HCT116 (cell line): ENCODE results near the gene MRPS23. TPM values are rescaled to one million over a fixed set of nuclear protein-coding genes. Genes with fewer than 3 reads are reported as not detected.

Source experiments
- ATAC-seq: fragments of 200-7000 bp; cut with Tn5 transposase; 2 replicates; pipeline ENCODE4 v1.9.1; 2020; ENCODE audit warnings: mild to moderate bottlenecking, moderate library complexity
- BruUV-seq: library from RNA; stranded (reverse); fragments of 400-500 nt; replicated peaks from 2 replicates; lab custom pipeline; 2021; lab: Mats Ljungman, UMichigan
- CTCF ChIA-PET: fragments of 300-600 bp; sonication (Branson Sonifier 250); formaldehyde crosslinking; loops from one replicate; lab custom pipeline; 2021; ENCODE audit warnings: antibody characterized with exemption; lab: Charles Lee
- POLR2A ChIA-PET: fragments of 300-600, 350-600 bp; sonication (Branson Sonifier 250); formaldehyde crosslinking; loops from one replicate; lab custom pipeline; 2021; ENCODE audit warnings: antibody characterized with exemption; lab: Charles Lee
- RAD21 ChIA-PET, 2 experiments: fragments of 300-600 bp; sonication (Branson Sonifier 250); formaldehyde crosslinking; loops; one replicate each; lab custom pipeline; 2023; ENCODE audit warnings: low total read pairs in 2 of 2; ENCODE audit not compliant: uncharacterized antibody in 2 of 2, unreplicated experiment in 2 of 2, low non-redundant PET in 1 of 2; lab: Charles Lee
- DNase-seq: peaks from one replicate; pipeline ENCODE4 v3.0.0-alpha.2; 2010; ENCODE audit warnings: low read depth, low spot score
- H2AFZ ChIP-seq: fragments of 200-600 bp; shearing (Covaris generic), sonication (generic); 2 replicates; pipeline ENCODE4 v1.6.1; 2017; ENCODE audit warnings: low read depth, mixed run types, mixed read lengths, antibody characterized with exemption, low read length; ENCODE audit not compliant: poor library complexity, severe bottlenecking
- H3K27ac ChIP-seq: 2 replicates; pipeline ENCODE4 v1.5.1; 2012; ENCODE audit warnings: low read depth, low read length
- H3K27me3 ChIP-seq: fragments of 200-600 bp; sonication (generic); 2 replicates; pipeline ENCODE4 v1.6.1; 2016; ENCODE audit warnings: mixed run types, low read length, mixed read lengths; ENCODE audit not compliant: insufficient read depth
- H3K36me3 ChIP-seq, 2 experiments: fragments of 200-500 bp in 1 of 2; fragments of 200-600 bp in 1 of 2; sonication (Bioruptor generic) in 1 of 2; sonication (generic) in 1 of 2; 2 replicates each; pipeline versions ENCODE4 v1.5.1 to v1.6.1; 2014 to 2016; ENCODE audit warnings: low read length in 2 of 2, inconsistent platforms in 1 of 2, mixed read lengths in 1 of 2, mixed run types in 1 of 2; ENCODE audit not compliant: insufficient read depth in 2 of 2, control insufficient read depth in 1 of 2
- H3K4me1 ChIP-seq, 2 experiments: fragments of 200-600 bp in 1 of 2; sonication (generic) in 1 of 2; 2 replicates each; pipeline versions ENCODE4 v1.5.1 to v1.6.1; 2012 to 2017; ENCODE audit warnings: low read length in 2 of 2, inconsistent platforms in 1 of 2, mild to moderate bottlenecking in 1 of 2, mixed read lengths in 1 of 2, mixed run types in 1 of 2, moderate library complexity in 1 of 2; ENCODE audit not compliant: insufficient read depth in 2 of 2, control insufficient read depth in 1 of 2
- H3K4me2 ChIP-seq: fragments of 200-600 bp; sonication (generic); 2 replicates; pipeline ENCODE4 v1.6.1; 2017; ENCODE audit warnings: mixed run types, low read length, mixed read lengths
- H3K4me3 ChIP-seq, 2 experiments: fragments of 200-600 bp in 1 of 2; sonication (generic) in 1 of 2; replicated peaks in 1 of 2; 2 replicates each; pipeline ENCODE4 v1.5.1; 2011 to 2016; ENCODE audit warnings: low read length in 2 of 2, control low read depth in 1 of 2, low read depth in 1 of 2, mild to moderate bottlenecking in 1 of 2, mixed read lengths in 1 of 2, mixed run types in 1 of 2
- H3K79me2 ChIP-seq: fragments of 200-600 bp; sonication (generic); 2 replicates; pipeline ENCODE4 v1.6.1; 2017; ENCODE audit warnings: mild to moderate bottlenecking, mixed run types, low read length, moderate library complexity, mixed read lengths; ENCODE audit not compliant: insufficient read depth
- H3K9ac ChIP-seq: fragments of 200-600 bp; sonication (generic); 2 replicates; pipeline ENCODE4 v1.6.1; 2016; ENCODE audit warnings: low read length, mixed read lengths
- H3K9me2 ChIP-seq: fragments of 200-600 bp; sonication (generic), shearing (Covaris generic); 2 replicates; pipeline ENCODE4 v1.6.1; 2017; ENCODE audit warnings: mixed run types, mild to moderate bottlenecking, moderate library complexity; ENCODE audit not compliant: insufficient read depth
- H3K9me3 ChIP-seq, 2 experiments: fragments of 200-500 bp in 1 of 2; fragments of 200-600 bp in 1 of 2; sonication (Bioruptor generic) in 1 of 2; sonication (generic) in 1 of 2; 2 replicates each; pipeline ENCODE4 v1.6.1; 2014 to 2017; ENCODE audit warnings: low read length in 2 of 2, mixed read lengths in 2 of 2, inconsistent platforms in 1 of 2, low read depth in 1 of 2, mild to moderate bottlenecking in 1 of 2, mixed run types in 1 of 2, moderate library complexity in 1 of 2; ENCODE audit not compliant: control insufficient read depth in 1 of 2, insufficient read depth in 1 of 2
- H4K20me1 ChIP-seq: fragments of 200-600 bp; sonication (generic), shearing (Covaris generic); 2 replicates; pipeline ENCODE4 v1.6.1; 2017; ENCODE audit warnings: mixed run types, mild to moderate bottlenecking, moderate library complexity; ENCODE audit not compliant: insufficient read depth
- CEBPB ChIP-seq: IDR thresholded peaks from 2 replicates; pipeline ENCODE4 v1.6.1; 2012; ENCODE audit warnings: low read depth
- CTCF ChIP-seq, 3 experiments: fragments of 200-600 bp in 1 of 3; sonication (generic) in 1 of 3; IDR thresholded peaks in 2 of 3; conservative IDR thresholded peaks in 1 of 3; 2 replicates each; pipeline ENCODE4 v1.5.1; 2012 to 2017; ENCODE audit warnings: low read depth in 2 of 3, low read length in 2 of 3, antibody characterized with exemption in 1 of 3, borderline replicate concordance in 1 of 3, control low read depth in 1 of 3, mild to moderate bottlenecking in 1 of 3, mixed read lengths in 1 of 3, mixed run types in 1 of 3, moderate library complexity in 1 of 3; ENCODE audit not compliant: insufficient read depth in 1 of 3
- ELF1 ChIP-seq: IDR thresholded peaks from 2 replicates; pipeline ENCODE4 v1.6.1; 2012; ENCODE audit warnings: low read depth, borderline replicate concordance
- EZH2phosphoT487 ChIP-seq: fragments of 200-600 bp; IDR thresholded peaks from 2 replicates; pipeline ENCODE4 v1.6.1; 2018; ENCODE audit warnings: antibody characterized with exemption, borderline replicate concordance
- JUND ChIP-seq: IDR thresholded peaks from 2 replicates; pipeline ENCODE4 v1.6.1; 2012
- POLR2AphosphoS5 ChIP-seq: IDR thresholded peaks from 2 replicates; pipeline ENCODE4 v1.6.1; 2011; ENCODE audit warnings: mild to moderate bottlenecking, low read depth, low read length, moderate library complexity
- REST ChIP-seq: IDR thresholded peaks from 2 replicates; pipeline ENCODE4 v1.6.1; 2012; ENCODE audit warnings: low read depth
- SP1 ChIP-seq: IDR thresholded peaks from 2 replicates; pipeline ENCODE4 v1.6.1; 2012; ENCODE audit warnings: low read depth
- SRF ChIP-seq: IDR thresholded peaks from 2 replicates; pipeline ENCODE4 v1.6.1; 2012; ENCODE audit warnings: low read depth
- TCF7L2 ChIP-seq: IDR thresholded peaks from 2 replicates; pipeline ENCODE4 v1.7.0; 2011; ENCODE audit warnings: borderline replicate concordance, inconsistent platforms; ENCODE audit not compliant: insufficient read depth, insufficient read length; ENCODE audit errors: extremely low read depth
- YY1 ChIP-seq: IDR thresholded peaks from 2 replicates; pipeline ENCODE4 v1.6.1; 2011; ENCODE audit warnings: low read length, low read depth, moderate library complexity, mild to moderate bottlenecking; ENCODE audit not compliant: insufficient replicate concordance; ENCODE audit errors: extremely low read depth
- ZFX ChIP-seq: fragments of 450-650 bp; IDR thresholded peaks from 2 replicates; pipeline ENCODE4 v1.6.1; 2017
- ZNF274 ChIP-seq: fragments of 200-500 bp; sonication (Bioruptor generic); IDR thresholded peaks from 2 replicates; pipeline ENCODE4 v1.6.1; 2014; ENCODE audit warnings: mild to moderate bottlenecking, low read depth, low read length, inconsistent platforms
- intact Hi-C: fragments of 100-400 bp; cut with micrococcal nuclease; formaldehyde crosslinking; loops from 2 replicates; pipeline ENCODE4 v1.10.0; 2022
- total RNA-seq: library from RNA; stranded (reverse); gene quantifications from one replicate; pipeline ENCODE4 v1.2.1, GENCODE V29; 2021; ENCODE audit not compliant: unreplicated experiment
- TF ChIP-seq, protein P1 (sequence below): IDR thresholded peaks from 2 replicates; pipeline ENCODE4 v1.6.1; 2012

MRPS23 gene
- total RNA-seq, 1 experiment from 2014 or later: 109 TPM

GRCh38 chr17:57852955-57853328 lies 3.1 kb upstream of the MRPS23 start:
- no TSS peak for BruUV-seq
- no peak overlapping the region for H3K4me2 ChIP-seq
- no peaks in the 10 kb centered on the region for H3K9me2 ChIP-seq
- no peak overlapping the region for H3K27ac ChIP-seq
- ATAC-seq (no peak), DNase-seq (no peak)
- no peak overlapping the region for H3K9ac ChIP-seq
- TF ChIP-seq EZH2phosphoT487 (no peak), POLR2AphosphoS5 (no peak), SRF (no peak), ELF1 (no peak), JUND (no peak), TCF7L2 (no peak), CTCF (IDR thresholded peaks at IDR 0.05 in 2 of 3, conservative IDR thresholded peaks at IDR 0.05 in 1 of 3; ENCODE audit: borderline replicate concordance in 1 of 3, insufficient read depth in 1 of 3, low read depth in 2 of 3, low read length in 2 of 3) (no peak), ZNF274 (no peak), SP1 (no peak), YY1 (no peak), ZFX (no peak), REST (no peak), CEBPB (no peak)
- TF ChIP-seq, protein P1, sequence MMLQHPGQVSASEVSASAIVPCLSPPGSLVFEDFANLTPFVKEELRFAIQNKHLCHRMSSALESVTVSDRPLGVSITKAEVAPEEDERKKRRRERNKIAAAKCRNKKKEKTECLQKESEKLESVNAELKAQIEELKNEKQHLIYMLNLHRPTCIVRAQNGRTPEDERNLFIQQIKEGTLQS: no peak
- H3K4me1 ChIP-seq: peaks cover 12 to 43% of the 10 kb centered on the region in 2 experiments
- H3K79me2 ChIP-seq: peaks cover 25% of the 10 kb centered on the region
- ChIA-PET POLR2A (no interaction called here), RAD21 (no interaction called here), CTCF (interaction anchor here (12.4 kb wide), 1 partner anchor 142 kb away, joined by 288 read pairs; the partner anchor contains the start of gene VEZF1)
- no peaks in the 10 kb centered on the region for H4K20me1 ChIP-seq
- peaks cover 1 to 2% of the 10 kb centered on the region in 2 experiments; a peak in 2 of 4 replicates for H3K36me3 ChIP-seq
- H3K27me3 ChIP-seq: no peaks in the 10 kb centered on the region
- no peak overlapping the region for H3K4me3 ChIP-seq
- no peaks in the 10 kb centered on the region for H3K9me3 ChIP-seq
- H2AFZ ChIP-seq: no peak overlapping the region
- intact Hi-C loops: no loop called here
